Breast epithelium (tissue), 4 donors: ENCODE results near the gene CACNB3. TPM values are rescaled to one million over a fixed set of nuclear protein-coding genes. Genes with fewer than 3 reads are reported as not detected.

Source experiments
- DNase-seq, 2 donors: peaks; one replicate each; pipeline ENCODE4 v3.0.0-alpha.2; 2019; ENCODE audit warnings: low spot score in 2 of 2
- H3K27ac ChIP-seq, 2 donors: fragments of 200-600 bp; sonication (generic) in 1 of 2; one replicate each; pipeline ENCODE4 v1.5.1; 2016 to 2019; ENCODE audit warnings: mild to moderate bottlenecking in 1 of 2
- H3K27me3 ChIP-seq, 2 donors: fragments of 200-600 bp; sonication (generic) in 1 of 2; one replicate each; pipeline versions ENCODE4 v1.5.1 to v1.6.0; 2017 to 2019; ENCODE audit warnings: control low read depth in 1 of 2, mild to moderate bottlenecking in 1 of 2
- H3K36me3 ChIP-seq: fragments of 200-600 bp; one replicate; pipeline ENCODE4 v1.5.1; 2019
- H3K4me1 ChIP-seq, 2 donors: fragments of 200-600 bp; sonication (generic); one replicate each; pipeline ENCODE4 v1.5.1; 2016 to 2019; ENCODE audit warnings: control low read depth in 1 of 2
- H3K4me3 ChIP-seq, 3 donors: fragments of 200-600 bp; sonication (generic); 1 replicate in 2 of 3; 2 replicates in 1 of 3; pipeline ENCODE4 v1.5.1; 2016 to 2019; ENCODE audit warnings: mild to moderate bottlenecking in 3 of 3, moderate library complexity in 2 of 3
- H3K9me3 ChIP-seq, 2 donors: fragments of 200-600 bp; sonication (generic) in 1 of 2; one replicate each; pipeline ENCODE4 v1.5.1; 2016 to 2019; ENCODE audit warnings: control low read depth in 1 of 2
- POLR2A ChIP-seq: fragments of 450-650 bp; IDR thresholded peaks from one replicate; pipeline ENCODE4 v1.6.1; 2016; ENCODE audit warnings: antibody characterized with exemption, mild to moderate bottlenecking, moderate library complexity
- POLR2AphosphoS5 ChIP-seq, 3 donors: sonication (generic); formaldehyde crosslinking; IDR thresholded peaks; one replicate each; pipeline ENCODE4 v1.6.1; 2017; ENCODE audit warnings: antibody characterized with exemption in 3 of 3
- intact Hi-C: fragments of 100-400 bp; cut with DNase I; formaldehyde crosslinking; loops from one replicate; pipeline ENCODE4 v1.15.1; 2023; ENCODE audit warnings: low total_unique reads
- total RNA-seq, 3 donors: library from RNA; depleted of rRNA; stranded (reverse); fragments of >200 nt; gene quantifications; one replicate each; pipeline ENCODE4 v1.1.0, GENCODE V29; 2016
- TF ChIP-seq, protein P1 (sequence below), 3 donors: fragments of 450-650 bp; IDR thresholded peaks; one replicate each; pipeline ENCODE4 v1.5.1; 2016 to 2017; ENCODE audit warnings: antibody characterized with exemption in 3 of 3, mild to moderate bottlenecking in 3 of 3, moderate library complexity in 3 of 3

CACNB3 gene
- total RNA-seq = 10 to 100 TPM in 2 of 3 donors, 1 to 10 TPM in 1; 4.0 to 17.0 (median 10.8) TPM

DNA sequence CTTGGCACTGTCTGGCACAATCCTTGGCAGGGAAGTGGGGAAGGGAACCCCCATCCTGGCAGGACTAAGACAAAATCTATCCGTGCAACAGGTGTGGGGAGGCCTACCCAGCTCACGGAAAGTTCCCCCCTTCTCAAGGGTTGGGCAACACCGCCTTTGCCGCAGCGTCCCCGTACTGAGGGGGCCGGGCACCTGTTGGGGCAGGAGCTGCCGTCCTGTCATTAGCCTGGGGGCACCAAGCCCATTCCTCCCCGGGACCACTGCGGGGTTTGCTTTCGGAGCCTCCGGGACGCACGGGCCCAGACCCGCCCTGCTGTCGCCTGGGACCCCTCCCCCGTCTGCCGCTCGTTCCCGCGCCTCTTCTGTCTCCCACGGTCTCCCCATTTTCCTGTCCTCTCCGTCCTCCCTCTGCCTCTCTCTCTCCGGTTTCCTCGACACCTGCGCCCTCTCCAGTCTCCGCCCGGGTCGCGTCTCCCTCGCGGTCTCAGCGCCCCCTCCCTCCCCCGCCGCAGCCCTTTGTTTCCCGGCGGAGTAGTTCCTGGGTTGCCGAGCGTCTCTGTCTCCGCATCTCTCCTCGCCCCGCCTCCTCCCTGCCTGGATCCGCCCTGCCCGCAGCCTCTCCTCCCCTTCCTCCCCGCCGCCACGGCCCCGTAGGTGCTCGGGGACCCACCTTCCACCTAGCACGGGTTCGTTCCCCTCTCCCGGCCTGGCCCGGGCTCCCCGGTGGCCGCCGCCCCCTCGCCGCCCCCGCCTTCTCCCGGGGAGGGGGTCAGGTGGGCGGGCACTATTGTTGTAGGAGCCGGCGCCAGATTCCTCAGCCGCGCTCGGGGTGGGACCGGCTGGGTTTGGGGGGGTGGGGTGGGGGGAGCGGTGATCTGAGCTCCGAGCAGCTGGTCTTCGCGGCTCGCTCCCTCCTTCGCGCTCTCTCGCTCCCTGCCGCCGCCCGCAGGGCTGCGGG, at the start of gene CACNB3:
CACNB3 (plus strand) TSS at position 624 of the 958 bp plus-strand sequence. CDS start 434 bp downstream, outside the sequence.
- peak within 1 kb of the TSS; percentile 66 to 87 for H3K27ac ChIP-seq
- peak within 1 kb of the TSS; percentile 54 to 87 (median 70) for H3K4me3 ChIP-seq
- TF ChIP-seq, protein P1, sequence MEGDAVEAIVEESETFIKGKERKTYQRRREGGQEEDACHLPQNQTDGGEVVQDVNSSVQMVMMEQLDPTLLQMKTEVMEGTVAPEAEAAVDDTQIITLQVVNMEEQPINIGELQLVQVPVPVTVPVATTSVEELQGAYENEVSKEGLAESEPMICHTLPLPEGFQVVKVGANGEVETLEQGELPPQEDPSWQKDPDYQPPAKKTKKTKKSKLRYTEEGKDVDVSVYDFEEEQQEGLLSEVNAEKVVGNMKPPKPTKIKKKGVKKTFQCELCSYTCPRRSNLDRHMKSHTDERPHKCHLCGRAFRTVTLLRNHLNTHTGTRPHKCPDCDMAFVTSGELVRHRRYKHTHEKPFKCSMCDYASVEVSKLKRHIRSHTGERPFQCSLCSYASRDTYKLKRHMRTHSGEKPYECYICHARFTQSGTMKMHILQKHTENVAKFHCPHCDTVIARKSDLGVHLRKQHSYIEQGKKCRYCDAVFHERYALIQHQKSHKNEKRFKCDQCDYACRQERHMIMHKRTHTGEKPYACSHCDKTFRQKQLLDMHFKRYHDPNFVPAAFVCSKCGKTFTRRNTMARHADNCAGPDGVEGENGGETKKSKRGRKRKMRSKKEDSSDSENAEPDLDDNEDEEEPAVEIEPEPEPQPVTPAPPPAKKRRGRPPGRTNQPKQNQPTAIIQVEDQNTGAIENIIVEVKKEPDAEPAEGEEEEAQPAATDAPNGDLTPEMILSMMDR (IDR thresholded peaks at IDR 0.05) = no peak
- TF ChIP-seq POLR2AphosphoS5 (IDR thresholded peaks at IDR 0.05) (peak in 1 of 3 donors; percentile 12), POLR2A (peak; percentile 26)
- H3K9me3 ChIP-seq = no peaks in the 10 kb centered on the region
- intact Hi-C loops = no loop called here
- H3K27me3 ChIP-seq = no peaks in the 10 kb centered on the region
- H3K4me1 ChIP-seq = peaks cover 4 to 8% of the 10 kb centered on the region in 2 donors
- H3K36me3 ChIP-seq = no peaks in the 10 kb centered on the region
- DNase-seq = peak; percentile 57 to 74

- H3K4me3 ChIP-seq = no peak overlapping the region
- DNase-seq = no peak
- H3K27ac ChIP-seq = no peak overlapping the region
- H3K36me3 ChIP-seq = peaks cover 4% of the 10 kb centered on the region
- no peaks in the 10 kb centered on the region for H3K27me3 ChIP-seq
- H3K4me1 ChIP-seq = no peaks in the 10 kb centered on the region
- H3K9me3 ChIP-seq = no peaks in the 10 kb centered on the region
- intact Hi-C loops = no loop called here
- TF ChIP-seq POLR2AphosphoS5 (IDR thresholded peaks at IDR 0.05) = no peak
- TF ChIP-seq POLR2A = no peak
- TF ChIP-seq, protein P1 (IDR thresholded peaks at IDR 0.05) = no peak
Observed at GRCh38 chr12:48768736-48769135, 49.6 kb upstream of the CACNB3 start.

DNA sequence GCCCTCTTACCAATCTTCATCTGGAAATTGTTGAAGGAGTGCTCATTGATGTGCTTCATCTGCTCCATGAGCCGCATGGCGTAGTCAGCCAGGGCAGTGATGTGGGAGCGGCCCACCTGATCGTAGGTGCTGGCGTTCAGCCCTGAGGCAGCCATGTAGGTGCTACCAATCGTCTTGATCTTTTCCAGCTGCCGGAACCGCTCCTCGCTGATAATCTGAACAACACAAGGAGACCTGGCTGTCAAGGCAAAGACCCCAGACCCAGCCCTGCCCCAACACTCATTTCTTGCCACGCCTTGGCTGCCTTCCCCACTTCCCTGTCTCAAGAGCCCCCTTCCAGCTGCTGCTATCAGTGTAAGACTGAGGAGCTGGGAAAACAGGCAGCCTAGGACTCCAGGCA, 47.5 kb upstream of the CACNB3 start:
- H3K4me1 ChIP-seq = no peaks in the 10 kb centered on the region
- no peak overlapping the region for H3K4me3 ChIP-seq
- DNase-seq = no peak
- H3K9me3 ChIP-seq = no peaks in the 10 kb centered on the region
- H3K27ac ChIP-seq = no peak overlapping the region
- intact Hi-C loops = no loop called here
- H3K27me3 ChIP-seq = no peaks in the 10 kb centered on the region
- peaks cover 4% of the 10 kb centered on the region for H3K36me3 ChIP-seq
- TF ChIP-seq POLR2AphosphoS5 (IDR thresholded peaks at IDR 0.05) (no peak), POLR2A (no peak)
- TF ChIP-seq, protein P1 (IDR thresholded peaks at IDR 0.05) = no peak

GRCh38 chr12:48771588-48772112, 46.6 kb upstream of the CACNB3 start:
- DNase-seq = no peak
- no peak overlapping the region for H3K4me3 ChIP-seq
- H3K27ac ChIP-seq = no peak overlapping the region
- intact Hi-C loops = no loop called here
- no peak for TF ChIP-seq POLR2AphosphoS5 (IDR thresholded peaks at IDR 0.05)
- TF ChIP-seq POLR2A = no peak
- TF ChIP-seq, protein P1 (IDR thresholded peaks at IDR 0.05) = no peak
- peaks cover 4% of the 10 kb centered on the region for H3K36me3 ChIP-seq
- H3K4me1 ChIP-seq = no peaks in the 10 kb centered on the region
- H3K27me3 ChIP-seq = no peaks in the 10 kb centered on the region
- no peaks in the 10 kb centered on the region for H3K9me3 ChIP-seq

DNA sequence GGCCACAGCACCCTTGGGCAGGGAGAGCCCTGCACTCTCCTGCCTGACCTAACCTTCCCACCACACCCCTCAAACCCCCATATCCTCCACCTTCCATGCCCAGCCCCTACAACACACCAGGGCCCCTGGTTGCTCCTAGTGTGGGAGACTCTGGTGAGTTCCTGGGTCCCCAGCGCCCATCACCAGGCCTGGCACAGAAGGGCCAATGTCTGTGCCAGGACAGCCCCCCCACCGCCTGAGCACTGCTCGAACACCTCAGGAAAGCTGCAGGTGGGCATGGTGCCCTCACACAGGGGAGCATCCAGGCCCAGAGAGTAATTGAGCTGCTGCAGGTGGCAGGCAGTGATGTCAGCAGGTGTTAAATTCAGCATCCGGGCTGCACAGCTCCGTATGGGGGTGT, 44.6 kb upstream of the CACNB3 start:
- TF ChIP-seq, protein P1 (IDR thresholded peaks at IDR 0.05) = no peak
- TF ChIP-seq POLR2AphosphoS5 (IDR thresholded peaks at IDR 0.05) (no peak), POLR2A (no peak)
- H3K36me3 ChIP-seq = peaks cover 4% of the 10 kb centered on the region
- intact Hi-C loops = no loop called here
- H3K27me3 ChIP-seq = no peaks in the 10 kb centered on the region
- no peaks in the 10 kb centered on the region for H3K9me3 ChIP-seq
- no peak for DNase-seq
- H3K4me1 ChIP-seq = no peaks in the 10 kb centered on the region
- no peak overlapping the region for H3K27ac ChIP-seq
- no peak overlapping the region for H3K4me3 ChIP-seq
